Sigmoid colon (tissue), 4 donors: ENCODE data around the gene ATAT1.

Experiments
- POLR2A ChIP-seq, 2 donors: fragments of 450-650 bp; IDR thresholded peaks; one replicate each; pipeline ENCODE4 v1.6.1; 2016; ENCODE audit warnings: antibody characterized with exemption in 2 of 2, mild to moderate bottlenecking in 2 of 2, moderate library complexity in 2 of 2
- POLR2AphosphoS5 ChIP-seq, 4 donors: sonication (generic); formaldehyde crosslinking; IDR thresholded peaks; one replicate each; pipeline ENCODE4 v1.6.1; 2017; ENCODE audit warnings: antibody characterized with exemption in 4 of 4
- TF ChIP-seq, protein P1 (sequence below), 4 experiments: fragments of 450-650 bp in 3 of 4; fragments of 200-600 bp in 1 of 4; IDR thresholded peaks; one replicate each; pipeline ENCODE4 v1.5.1; 2016 to 2019; ENCODE audit warnings: antibody characterized with exemption in 4 of 4, mild to moderate bottlenecking in 3 of 4, moderate library complexity in 2 of 4

DNA sequence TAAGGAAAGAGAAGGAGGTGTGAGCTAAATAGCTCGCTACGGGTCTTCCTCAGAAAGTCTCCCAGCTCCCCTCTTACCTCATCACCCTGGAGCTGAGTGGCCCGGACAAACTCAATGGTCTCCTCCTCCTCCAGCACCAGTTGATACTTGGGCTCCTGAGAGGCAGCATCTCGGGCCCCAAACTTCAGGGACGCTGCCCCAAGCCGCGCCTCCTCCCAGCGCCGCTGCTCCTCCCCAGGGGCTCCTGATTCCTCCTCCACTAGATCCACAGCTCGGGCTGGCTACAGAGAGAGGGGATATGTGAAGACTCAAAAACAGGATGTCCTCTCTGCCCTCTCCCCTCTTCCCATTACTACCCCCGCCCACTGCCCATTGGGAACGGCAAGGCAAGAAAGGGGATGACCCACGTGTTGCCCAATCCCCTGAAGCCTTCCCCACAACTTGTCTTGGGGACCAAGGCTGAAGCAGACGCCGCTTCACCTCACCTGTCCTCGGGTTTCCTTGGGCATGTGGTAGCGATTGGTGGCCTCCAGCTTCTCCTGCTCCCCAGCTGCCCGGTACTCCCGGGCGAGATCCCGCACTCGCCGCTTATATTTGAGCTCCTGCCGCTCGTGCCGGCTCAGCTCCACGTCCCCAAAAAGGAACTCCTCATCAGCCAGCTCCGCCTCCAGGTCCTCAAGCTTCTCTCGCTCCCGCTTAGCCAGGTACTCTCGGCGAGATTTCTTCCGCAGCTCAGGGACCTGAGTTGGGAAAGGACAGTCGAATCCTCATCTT is 38.5 kb downstream of the ATAT1 start:
- TF ChIP-seq, protein P1, sequence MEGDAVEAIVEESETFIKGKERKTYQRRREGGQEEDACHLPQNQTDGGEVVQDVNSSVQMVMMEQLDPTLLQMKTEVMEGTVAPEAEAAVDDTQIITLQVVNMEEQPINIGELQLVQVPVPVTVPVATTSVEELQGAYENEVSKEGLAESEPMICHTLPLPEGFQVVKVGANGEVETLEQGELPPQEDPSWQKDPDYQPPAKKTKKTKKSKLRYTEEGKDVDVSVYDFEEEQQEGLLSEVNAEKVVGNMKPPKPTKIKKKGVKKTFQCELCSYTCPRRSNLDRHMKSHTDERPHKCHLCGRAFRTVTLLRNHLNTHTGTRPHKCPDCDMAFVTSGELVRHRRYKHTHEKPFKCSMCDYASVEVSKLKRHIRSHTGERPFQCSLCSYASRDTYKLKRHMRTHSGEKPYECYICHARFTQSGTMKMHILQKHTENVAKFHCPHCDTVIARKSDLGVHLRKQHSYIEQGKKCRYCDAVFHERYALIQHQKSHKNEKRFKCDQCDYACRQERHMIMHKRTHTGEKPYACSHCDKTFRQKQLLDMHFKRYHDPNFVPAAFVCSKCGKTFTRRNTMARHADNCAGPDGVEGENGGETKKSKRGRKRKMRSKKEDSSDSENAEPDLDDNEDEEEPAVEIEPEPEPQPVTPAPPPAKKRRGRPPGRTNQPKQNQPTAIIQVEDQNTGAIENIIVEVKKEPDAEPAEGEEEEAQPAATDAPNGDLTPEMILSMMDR (IDR thresholded peaks at IDR 0.05): no peak
- TF ChIP-seq POLR2AphosphoS5 (IDR thresholded peaks at IDR 0.05) (no peak), POLR2A (IDR thresholded peaks at IDR 0.05) (no peak)
